Measurements from ENCODE around the gene ITGA5.

DNA sequence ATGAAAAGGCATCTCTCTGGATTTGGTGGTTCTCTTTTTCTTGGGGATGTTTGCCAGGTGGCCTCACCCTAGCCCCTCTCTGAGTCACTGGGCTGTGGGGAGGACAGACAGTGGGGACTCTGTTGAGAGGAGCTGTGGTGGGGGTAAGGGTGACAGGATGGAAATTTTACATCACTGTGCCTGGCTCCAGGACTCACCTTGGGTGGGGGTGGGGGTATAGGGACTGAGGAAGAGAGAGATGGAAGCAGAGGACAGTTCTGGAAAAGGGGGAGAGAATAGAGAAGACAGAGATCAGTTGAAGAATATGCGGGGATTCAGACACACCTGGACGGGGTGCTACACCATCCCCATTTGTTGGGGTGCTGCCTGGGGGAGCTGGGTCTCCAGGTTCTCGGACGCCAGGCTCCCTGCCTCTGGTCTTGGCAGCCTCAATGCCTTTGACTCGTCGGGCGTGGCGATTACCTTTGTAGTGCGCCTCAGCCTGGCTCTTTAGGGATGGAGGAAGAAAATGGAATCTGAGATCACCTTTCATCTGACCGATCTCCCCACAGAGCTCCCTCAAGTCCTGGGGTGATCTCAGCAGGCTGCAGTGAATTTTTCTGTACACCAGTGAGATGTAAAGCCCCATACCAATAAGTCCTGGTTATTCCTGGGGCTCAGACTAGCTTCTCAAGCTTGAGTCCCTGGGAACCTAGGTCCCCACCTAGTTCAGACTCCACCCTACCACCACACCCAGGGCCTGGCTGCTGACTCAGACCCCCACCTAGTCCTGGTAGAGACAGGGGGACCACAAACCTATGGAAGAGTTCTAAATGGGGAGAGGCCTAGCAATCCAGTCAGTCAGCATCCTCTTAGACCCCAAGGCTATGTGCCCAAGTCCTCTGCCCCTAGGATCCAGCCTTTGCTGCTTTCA, 45.2 kb downstream of the ITGA5 start:
- TF ChIP-seq, protein P1, sequence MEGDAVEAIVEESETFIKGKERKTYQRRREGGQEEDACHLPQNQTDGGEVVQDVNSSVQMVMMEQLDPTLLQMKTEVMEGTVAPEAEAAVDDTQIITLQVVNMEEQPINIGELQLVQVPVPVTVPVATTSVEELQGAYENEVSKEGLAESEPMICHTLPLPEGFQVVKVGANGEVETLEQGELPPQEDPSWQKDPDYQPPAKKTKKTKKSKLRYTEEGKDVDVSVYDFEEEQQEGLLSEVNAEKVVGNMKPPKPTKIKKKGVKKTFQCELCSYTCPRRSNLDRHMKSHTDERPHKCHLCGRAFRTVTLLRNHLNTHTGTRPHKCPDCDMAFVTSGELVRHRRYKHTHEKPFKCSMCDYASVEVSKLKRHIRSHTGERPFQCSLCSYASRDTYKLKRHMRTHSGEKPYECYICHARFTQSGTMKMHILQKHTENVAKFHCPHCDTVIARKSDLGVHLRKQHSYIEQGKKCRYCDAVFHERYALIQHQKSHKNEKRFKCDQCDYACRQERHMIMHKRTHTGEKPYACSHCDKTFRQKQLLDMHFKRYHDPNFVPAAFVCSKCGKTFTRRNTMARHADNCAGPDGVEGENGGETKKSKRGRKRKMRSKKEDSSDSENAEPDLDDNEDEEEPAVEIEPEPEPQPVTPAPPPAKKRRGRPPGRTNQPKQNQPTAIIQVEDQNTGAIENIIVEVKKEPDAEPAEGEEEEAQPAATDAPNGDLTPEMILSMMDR (IDR thresholded peaks at IDR 0.05): no peak
- no peak for TF ChIP-seq SIN3A (IDR thresholded peaks at IDR 0.05; ENCODE audit: borderline replicate concordance, insufficient read depth, low read depth, low read length)
- TF ChIP-seq, protein P2, sequence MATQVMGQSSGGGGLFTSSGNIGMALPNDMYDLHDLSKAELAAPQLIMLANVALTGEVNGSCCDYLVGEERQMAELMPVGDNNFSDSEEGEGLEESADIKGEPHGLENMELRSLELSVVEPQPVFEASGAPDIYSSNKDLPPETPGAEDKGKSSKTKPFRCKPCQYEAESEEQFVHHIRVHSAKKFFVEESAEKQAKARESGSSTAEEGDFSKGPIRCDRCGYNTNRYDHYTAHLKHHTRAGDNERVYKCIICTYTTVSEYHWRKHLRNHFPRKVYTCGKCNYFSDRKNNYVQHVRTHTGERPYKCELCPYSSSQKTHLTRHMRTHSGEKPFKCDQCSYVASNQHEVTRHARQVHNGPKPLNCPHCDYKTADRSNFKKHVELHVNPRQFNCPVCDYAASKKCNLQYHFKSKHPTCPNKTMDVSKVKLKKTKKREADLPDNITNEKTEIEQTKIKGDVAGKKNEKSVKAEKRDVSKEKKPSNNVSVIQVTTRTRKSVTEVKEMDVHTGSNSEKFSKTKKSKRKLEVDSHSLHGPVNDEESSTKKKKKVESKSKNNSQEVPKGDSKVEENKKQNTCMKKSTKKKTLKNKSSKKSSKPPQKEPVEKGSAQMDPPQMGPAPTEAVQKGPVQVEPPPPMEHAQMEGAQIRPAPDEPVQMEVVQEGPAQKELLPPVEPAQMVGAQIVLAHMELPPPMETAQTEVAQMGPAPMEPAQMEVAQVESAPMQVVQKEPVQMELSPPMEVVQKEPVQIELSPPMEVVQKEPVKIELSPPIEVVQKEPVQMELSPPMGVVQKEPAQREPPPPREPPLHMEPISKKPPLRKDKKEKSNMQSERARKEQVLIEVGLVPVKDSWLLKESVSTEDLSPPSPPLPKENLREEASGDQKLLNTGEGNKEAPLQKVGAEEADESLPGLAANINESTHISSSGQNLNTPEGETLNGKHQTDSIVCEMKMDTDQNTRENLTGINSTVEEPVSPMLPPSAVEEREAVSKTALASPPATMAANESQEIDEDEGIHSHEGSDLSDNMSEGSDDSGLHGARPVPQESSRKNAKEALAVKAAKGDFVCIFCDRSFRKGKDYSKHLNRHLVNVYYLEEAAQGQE (IDR thresholded peaks at IDR 0.05; ENCODE audit: insufficient read depth in 1 of 2, low read depth in 2 of 2, low read length in 1 of 2): no peak

All from Panc1 (cell line).